OCI-LY7 (cell line): ENCODE measurements around the gene PRCD.

ENCODE experiments used
- CTCF ChIP-seq: fragments of 200-600 bp; sonication (generic); conservative IDR thresholded peaks from 2 replicates; pipeline ENCODE4 v1.5.1; 2014; ENCODE audit warnings: mild to moderate bottlenecking, antibody characterized with exemption, low read length, moderate library complexity, mixed read lengths
- EZH2phosphoT487 ChIP-seq: fragments of 200-600 bp; sonication (generic); IDR thresholded peaks from 2 replicates; pipeline ENCODE4 v1.6.1; 2018; ENCODE audit warnings: low read depth, borderline replicate concordance, mild to moderate bottlenecking, mixed run types, antibody characterized with exemption, low read length, moderate library complexity, mixed read lengths

- TF ChIP-seq CTCF, result no peak
- TF ChIP-seq EZH2phosphoT487, result no peak
These were observed 20.5 kb upstream of the PRCD start for GRCh38 chr17:76519048-76519966.
